ENCODE results near the gene ZBTB7C.

DNA sequence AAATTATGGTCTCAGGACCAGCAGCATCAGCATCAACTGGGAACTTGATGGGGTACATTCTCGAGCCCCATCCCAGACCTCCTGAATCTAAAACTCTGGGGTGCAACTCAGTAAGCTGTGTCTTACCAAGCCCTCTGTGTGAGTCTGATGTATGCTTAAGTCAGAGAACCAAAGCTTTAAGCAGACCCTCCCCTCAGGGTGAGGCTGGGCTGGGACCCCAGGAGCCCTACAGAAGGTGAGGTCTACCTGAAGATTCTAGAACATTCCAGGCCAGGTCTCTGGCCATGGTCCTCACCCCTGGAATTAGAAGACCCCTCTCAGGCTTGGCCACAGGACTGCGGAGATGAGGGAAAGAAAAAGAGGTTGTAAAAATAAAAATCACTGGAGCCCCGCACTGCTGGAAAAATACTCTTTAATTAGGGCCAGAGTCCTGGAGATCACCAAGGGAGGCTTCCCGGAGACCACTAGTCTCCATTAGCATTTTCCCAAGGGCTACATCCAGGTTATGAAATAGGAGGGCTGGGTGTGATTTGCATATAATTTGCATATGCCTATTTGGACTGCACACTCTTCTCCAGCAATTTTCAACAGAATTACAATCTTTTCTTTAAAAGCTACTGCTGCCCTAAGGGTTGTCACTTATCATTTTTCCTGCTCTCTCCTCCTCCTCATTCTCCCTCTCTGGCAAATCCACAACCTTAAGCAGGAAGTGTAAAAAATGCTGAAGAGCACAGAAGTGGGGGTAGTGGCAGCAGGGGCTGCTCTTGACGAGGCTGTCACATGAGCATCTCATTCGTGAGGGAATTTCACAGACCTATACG is 100.2 kb downstream of the ZBTB7C start:
- TF ChIP-seq, protein P1, sequence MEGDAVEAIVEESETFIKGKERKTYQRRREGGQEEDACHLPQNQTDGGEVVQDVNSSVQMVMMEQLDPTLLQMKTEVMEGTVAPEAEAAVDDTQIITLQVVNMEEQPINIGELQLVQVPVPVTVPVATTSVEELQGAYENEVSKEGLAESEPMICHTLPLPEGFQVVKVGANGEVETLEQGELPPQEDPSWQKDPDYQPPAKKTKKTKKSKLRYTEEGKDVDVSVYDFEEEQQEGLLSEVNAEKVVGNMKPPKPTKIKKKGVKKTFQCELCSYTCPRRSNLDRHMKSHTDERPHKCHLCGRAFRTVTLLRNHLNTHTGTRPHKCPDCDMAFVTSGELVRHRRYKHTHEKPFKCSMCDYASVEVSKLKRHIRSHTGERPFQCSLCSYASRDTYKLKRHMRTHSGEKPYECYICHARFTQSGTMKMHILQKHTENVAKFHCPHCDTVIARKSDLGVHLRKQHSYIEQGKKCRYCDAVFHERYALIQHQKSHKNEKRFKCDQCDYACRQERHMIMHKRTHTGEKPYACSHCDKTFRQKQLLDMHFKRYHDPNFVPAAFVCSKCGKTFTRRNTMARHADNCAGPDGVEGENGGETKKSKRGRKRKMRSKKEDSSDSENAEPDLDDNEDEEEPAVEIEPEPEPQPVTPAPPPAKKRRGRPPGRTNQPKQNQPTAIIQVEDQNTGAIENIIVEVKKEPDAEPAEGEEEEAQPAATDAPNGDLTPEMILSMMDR (IDR thresholded peaks at IDR 0.05) = no peak
- no peak for TF ChIP-seq POLR2A (IDR thresholded peaks at IDR 0.05)
